GM12872 (cell line): ENCODE measurements around the gene ARAP2.

ENCODE experiments used
- CTCF ChIP-seq: IDR thresholded peaks from 3 replicates; pipeline ENCODE4 v1.5.1; 2011; ENCODE audit warnings: low read depth, mild to moderate bottlenecking, low read length, moderate library complexity; ENCODE audit not compliant: insufficient read depth

The ARAP2 gene

GRCh38 chr4:36211084-36211483 is 33.2 kb downstream of the ARAP2 start:
- TF ChIP-seq CTCF, result no peak

GRCh38 chr4:36209941-36210649 is 34.2 kb downstream of the ARAP2 start:
- no peak for TF ChIP-seq CTCF

- no peak for TF ChIP-seq CTCF
Observed at GRCh38 chr4:36208893-36209473, 35.3 kb downstream of the ARAP2 start.

GRCh38 chr4:36207831-36208520 is 36.3 kb downstream of the ARAP2 start:
- no peak for TF ChIP-seq CTCF

GRCh38 chr4:36207367-36207766 is 36.9 kb downstream of the ARAP2 start:
- no peak for TF ChIP-seq CTCF

GRCh38 chr4:36206603-36207311 is 37.6 kb downstream of the ARAP2 start:
- no peak for TF ChIP-seq CTCF

- no peak for TF ChIP-seq CTCF
Observed at GRCh38 chr4:36206012-36206411, 38.3 kb downstream of the ARAP2 start.
